NCI-H526 (cell line): Measurements from ENCODE around the gene TMEM52.

Experiments used
- DNase-seq, 2 experiments: peaks; one replicate each; lab custom pipeline; 2025; lab: John Stamatoyannopoulos, UW

The TMEM52 gene

GRCh38 chr1:1873186-1873585, 45.9 kb downstream of the TMEM52 start:
- no peak for DNase-seq

- DNase-seq: no peak
These were observed 46.6 kb downstream of the TMEM52 start for GRCh38 chr1:1872329-1872994.

GRCh38 chr1:1869469-1869868, 49.6 kb downstream of the TMEM52 start:
- DNase-seq: no peak
